GM18951 (cell line): ENCODE measurements around the gene ZACN.

ENCODE experiments used
- POLR2A ChIP-seq: IDR thresholded peaks from 4 replicates; pipeline ENCODE4 v1.6.1; 2011; ENCODE audit warnings: mild to moderate bottlenecking; ENCODE audit not compliant: insufficient read length, insufficient read depth; ENCODE audit errors: extremely low read depth
- in situ Hi-C: fragments of 300-500 bp; cut with MboI; formaldehyde crosslinking; loops from one replicate; pipeline ENCODE4 v1.12.0; 2022; ENCODE audit warnings: low sequenced_read_pairs, mixed read lengths, inconsistent platforms; ENCODE audit not compliant: unreplicated experiment

Gene ZACN

GRCh38 chr17:76119409-76120371 is 40.7 kb downstream of the ZACN start:
- no peak for TF ChIP-seq POLR2A
- in situ Hi-C loops = loop anchor here (5.0 kb wide), 1 partner anchor 63 kb away; no protein-coding TSS in a partner anchor

- no peak for TF ChIP-seq POLR2A
- in situ Hi-C loops = loop anchor here (5.0 kb wide), 1 partner anchor 62 kb away; no protein-coding TSS in a partner anchor
These were observed 41.7 kb downstream of the ZACN start for GRCh38 chr17:76120658-76121008.

- TF ChIP-seq POLR2A = no peak
- in situ Hi-C loops = loop anchor here (5.0 kb wide), 1 partner anchor 60 kb away; no protein-coding TSS in a partner anchor
These were observed 43.0 kb downstream of the ZACN start for GRCh38 chr17:76121932-76122430.

GRCh38 chr17:76122431-76123190 is 43.6 kb downstream of the ZACN start:
- no peak for TF ChIP-seq POLR2A
- in situ Hi-C loops = loop anchor here (5.0 kb wide), 1 partner anchor 60 kb away; no protein-coding TSS in a partner anchor

GRCh38 chr17:76123191-76123499 is 44.2 kb downstream of the ZACN start:
- in situ Hi-C loops = loop anchor here (5.0 kb wide), 1 partner anchor 59 kb away; no protein-coding TSS in a partner anchor
- TF ChIP-seq POLR2A = no peak

- in situ Hi-C loops = loop anchor here (5.0 kb wide), 1 partner anchor 58 kb away; no protein-coding TSS in a partner anchor
- no peak for TF ChIP-seq POLR2A
These were observed 45.0 kb downstream of the ZACN start for GRCh38 chr17:76123749-76124581.

- in situ Hi-C loops = loop anchor here (5.0 kb wide), 2 partner anchors 58 to 158 kb away; no protein-coding TSS in a partner anchor
- TF ChIP-seq POLR2A = no peak
These were observed 45.8 kb downstream of the ZACN start for GRCh38 chr17:76124582-76125390.

GRCh38 chr17:76125391-76125675 is 46.4 kb downstream of the ZACN start:
- in situ Hi-C loops = loop anchor here (5.0 kb wide), 1 partner anchor 157 kb away; no protein-coding TSS in a partner anchor
- no peak for TF ChIP-seq POLR2A

GRCh38 chr17:76125922-76126321 is 46.9 kb downstream of the ZACN start:
- in situ Hi-C loops = loop anchor here (5.0 kb wide), 1 partner anchor 156 kb away; no protein-coding TSS in a partner anchor
- TF ChIP-seq POLR2A = no peak

GRCh38 chr17:76130473-76130872 is 51.5 kb downstream of the ZACN start:
- in situ Hi-C loops = no loop called here
- no peak for TF ChIP-seq POLR2A

GRCh38 chr17:76131051-76131691 is 52.2 kb downstream of the ZACN start:
- TF ChIP-seq POLR2A = no peak
- in situ Hi-C loops = no loop called here
